GM23248 (cell line): ENCODE measurements around the gene TIGD6.

Experiments
- EZH2 ChIP-seq: fragments of 200-600 bp; sonication (generic); IDR thresholded peaks from 2 replicates; pipeline ENCODE4 v1.6.1; 2018; ENCODE audit warnings: antibody characterized with exemption, mild to moderate bottlenecking; ENCODE audit not compliant: insufficient read depth, poor library complexity, severe bottlenecking
- EZH2phosphoT487 ChIP-seq: fragments of 200-600 bp; sonication (generic); IDR thresholded peaks from 2 replicates; pipeline ENCODE4 v1.6.1; 2018; ENCODE audit warnings: antibody characterized with exemption, moderate library complexity, mild to moderate bottlenecking, low read depth; ENCODE audit not compliant: insufficient read depth

DNA sequence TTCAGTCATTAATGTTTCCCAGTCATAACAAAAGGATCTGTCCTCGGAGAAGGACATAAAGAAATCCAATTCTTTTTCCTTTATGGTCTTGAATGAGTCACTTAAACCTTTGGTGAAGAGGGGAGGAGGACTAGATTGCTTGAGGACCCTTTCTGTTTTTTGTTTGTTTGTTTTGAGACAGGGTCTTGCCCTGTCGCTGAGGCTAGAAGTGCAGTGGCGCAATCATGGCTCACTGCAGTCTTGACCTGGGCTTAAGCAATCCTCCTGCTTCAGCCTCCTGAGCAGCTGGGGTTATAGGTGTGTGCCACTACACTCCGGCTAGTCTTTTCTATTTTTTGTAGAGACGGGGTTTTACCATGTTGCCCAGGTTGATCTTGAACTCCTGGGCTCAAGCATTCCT lies 12.3 kb downstream of the TIGD6 start:
- TF ChIP-seq EZH2 (no peak), EZH2phosphoT487 (no peak)
